CD4-positive, alpha-beta T cell treated with Interleukin-21 for 1 hour (primary cell): ENCODE data around the gene NTM.

Experiments
- DNase-seq: peaks from one replicate; pipeline ENCODE4 v3.0.0-alpha.2; 2020

The NTM gene

DNA sequence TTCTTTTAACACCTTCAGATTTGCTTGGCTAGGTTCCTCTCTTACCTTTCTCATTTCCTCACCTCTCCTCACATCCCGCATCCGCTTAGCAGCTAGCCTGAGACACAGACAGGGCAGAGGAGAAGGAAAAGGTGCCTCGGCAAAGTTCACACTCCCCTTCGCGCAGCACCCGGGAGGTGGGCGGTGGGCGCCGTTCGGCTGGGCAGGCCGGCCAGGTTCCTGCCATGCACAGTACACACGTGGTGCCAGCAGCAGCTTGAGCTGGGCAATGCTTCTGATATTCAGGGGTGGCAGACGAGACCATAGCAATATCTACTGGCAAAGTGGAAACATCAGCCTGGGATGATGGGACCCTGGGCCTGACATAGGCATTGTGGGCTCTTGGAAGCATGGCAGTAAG, 3.3 kb downstream of the NTM start:
- no peak for DNase-seq

DNA sequence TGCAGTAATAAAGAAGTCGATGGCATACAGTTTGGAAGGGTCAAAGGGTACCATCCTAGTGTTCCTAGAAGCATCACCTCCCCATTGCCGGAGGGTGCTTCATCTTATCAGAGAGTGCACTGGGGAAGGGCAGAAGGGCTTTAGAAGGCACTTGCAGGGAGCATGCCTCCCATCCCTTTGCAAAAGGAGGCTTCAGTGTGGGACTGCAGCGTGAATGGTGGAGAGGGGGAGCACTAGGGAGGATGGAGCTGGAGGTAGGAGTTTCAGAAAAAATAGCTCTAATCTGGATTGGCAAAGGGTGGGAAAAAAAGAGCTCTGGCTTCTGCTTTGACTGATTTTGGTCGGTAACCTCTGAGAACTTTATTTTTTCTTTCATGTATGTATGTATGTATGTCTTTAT, 5.0 kb downstream of the NTM start:
- DNase-seq: no peak

DNA sequence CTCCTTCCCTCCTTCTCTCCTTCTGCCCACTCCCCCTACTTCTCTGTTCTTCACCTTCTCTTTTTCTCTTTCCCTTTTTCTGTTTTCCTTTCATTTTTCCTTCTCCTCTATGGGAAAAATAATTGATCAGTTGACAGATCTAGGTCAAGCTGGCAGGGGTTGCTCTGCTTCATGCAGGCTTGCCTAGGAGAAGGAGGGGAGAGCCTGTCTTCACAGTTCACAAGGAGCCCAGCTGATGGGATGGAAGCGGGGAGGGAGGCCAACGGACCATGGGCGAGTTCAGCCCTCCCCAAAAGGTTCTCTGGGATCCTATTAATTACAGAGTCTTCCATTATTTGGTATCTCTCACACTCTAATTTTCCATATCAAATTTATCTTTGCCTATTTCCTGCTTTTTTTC, 5.5 kb downstream of the NTM start:
- no peak for DNase-seq

DNA sequence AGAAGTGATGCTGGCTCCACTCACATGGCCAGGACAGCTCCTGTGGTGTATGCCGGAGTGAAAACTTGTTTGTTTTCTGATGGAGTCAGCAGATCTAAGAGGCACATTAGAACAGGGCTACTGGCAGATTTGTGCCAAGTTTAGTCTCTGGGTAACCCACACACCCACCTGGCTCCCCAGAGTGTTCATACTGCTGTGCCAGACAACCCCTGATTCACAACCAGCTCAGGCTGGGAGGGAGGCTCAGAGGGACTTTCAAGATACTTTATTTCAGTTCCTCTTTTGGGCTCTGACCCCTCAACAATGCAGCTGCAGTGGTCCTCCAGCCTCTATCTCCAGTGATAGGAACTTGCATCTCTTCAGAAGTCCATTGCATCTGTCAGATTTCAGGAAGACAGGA, 8.5 kb downstream of the NTM start:
- no peak for DNase-seq

DNA sequence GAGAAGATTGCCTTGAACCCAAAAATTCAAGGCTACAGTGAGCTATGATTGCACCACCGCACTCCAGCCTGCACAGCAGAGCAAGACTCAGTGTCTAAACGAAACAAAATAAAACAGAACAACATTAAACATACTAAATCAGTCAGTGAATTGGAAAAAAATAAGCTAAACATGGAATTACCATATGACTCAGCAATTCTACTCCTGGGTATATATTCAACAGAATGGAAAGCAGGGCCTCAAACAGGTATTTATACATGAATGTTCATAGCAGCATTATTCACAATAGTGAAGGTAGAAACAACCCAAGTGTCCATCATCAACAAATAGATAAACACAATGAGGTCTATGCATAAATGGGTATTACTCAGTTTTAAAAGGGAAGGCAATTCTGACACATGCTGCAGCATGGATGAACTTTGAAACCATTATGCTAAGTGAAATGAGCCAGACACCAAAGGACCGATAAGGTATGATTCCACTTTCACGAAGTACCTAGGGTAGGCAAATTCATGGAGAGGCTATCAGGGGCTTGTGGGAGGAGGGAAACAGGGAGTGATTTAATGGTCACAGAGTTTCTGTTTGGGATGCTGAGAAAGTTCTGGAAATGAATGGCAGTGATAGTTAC, 15.5 kb downstream of the NTM start:
- DNase-seq: no peak

DNA sequence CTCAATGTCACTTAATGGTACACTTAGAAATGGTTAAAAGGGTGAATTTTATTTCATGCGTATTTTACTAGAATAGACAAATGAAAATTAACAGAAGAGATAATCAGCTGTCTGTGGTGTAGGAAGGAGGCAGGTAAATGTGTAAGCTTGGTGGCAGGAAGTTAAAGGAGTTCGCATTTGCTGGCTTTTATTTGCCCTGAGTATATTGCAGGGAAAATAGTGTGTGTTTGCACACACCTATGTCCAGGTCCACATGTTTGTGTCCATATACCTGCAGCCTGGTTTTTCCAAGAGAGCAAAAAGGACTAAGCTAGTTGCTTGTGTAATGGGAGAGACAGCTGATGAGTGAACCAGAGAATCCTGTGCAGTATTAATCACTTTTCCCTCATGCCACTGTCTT, 16.0 kb downstream of the NTM start:
- DNase-seq: no peak

DNA sequence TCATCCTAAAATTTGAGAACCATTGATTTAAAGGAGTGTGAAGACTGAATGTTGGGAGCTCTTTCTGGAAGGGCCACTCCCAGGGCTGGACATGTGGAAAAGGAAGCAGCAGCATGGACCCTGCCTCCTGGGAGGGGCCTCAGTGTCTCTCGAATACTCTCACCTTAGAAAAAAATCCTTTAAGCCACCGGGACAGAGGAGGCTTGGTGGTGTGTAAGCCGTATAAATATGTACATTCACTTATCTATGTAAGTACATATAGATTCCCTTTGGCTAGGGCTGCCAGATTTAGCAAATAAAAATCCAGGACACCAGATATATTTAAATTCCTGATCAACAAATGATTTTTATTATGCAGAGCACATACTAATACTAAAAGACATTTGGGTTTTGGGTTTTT, 17.6 kb downstream of the NTM start:
- no peak for DNase-seq

DNA sequence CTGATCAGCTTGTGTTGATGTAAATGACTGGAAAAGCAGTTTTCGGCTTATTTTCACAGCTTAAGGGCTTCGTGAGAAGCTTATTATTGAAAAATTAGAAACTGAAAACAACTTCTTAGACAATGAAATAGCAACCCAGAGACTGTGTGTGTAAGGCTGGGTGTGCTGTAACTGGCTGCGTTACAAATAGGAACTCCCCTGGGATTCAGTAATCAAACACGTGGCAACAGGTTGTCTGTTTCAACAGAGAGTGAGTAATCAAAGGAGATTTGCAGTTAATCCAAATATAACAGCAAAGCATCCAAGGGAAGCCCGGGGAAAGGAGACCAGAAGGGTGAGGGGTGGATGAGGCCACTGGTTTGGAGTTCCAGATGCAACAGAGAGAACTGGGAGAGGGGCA, 19.2 kb downstream of the NTM start:
- no peak for DNase-seq

DNA sequence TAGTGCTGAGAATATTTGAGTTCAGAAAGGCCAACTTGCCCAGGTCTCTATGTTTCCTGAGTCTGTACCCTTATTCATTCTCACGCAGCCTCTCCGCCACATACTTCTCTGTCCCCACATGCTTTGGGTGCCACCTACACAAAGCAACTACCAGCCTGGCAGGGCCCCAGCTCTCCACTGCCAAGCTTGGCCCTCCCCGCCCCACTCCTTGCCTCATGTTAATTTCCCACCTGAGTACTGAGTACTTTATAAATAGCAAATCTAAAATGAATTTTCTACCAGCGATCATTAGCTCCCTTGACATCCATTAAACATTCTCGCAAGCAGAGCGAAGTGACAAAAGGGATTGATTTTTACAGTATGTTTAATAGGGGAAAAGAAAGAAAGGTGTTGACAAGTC, 20.8 kb downstream of the NTM start:
- DNase-seq: no peak

DNA sequence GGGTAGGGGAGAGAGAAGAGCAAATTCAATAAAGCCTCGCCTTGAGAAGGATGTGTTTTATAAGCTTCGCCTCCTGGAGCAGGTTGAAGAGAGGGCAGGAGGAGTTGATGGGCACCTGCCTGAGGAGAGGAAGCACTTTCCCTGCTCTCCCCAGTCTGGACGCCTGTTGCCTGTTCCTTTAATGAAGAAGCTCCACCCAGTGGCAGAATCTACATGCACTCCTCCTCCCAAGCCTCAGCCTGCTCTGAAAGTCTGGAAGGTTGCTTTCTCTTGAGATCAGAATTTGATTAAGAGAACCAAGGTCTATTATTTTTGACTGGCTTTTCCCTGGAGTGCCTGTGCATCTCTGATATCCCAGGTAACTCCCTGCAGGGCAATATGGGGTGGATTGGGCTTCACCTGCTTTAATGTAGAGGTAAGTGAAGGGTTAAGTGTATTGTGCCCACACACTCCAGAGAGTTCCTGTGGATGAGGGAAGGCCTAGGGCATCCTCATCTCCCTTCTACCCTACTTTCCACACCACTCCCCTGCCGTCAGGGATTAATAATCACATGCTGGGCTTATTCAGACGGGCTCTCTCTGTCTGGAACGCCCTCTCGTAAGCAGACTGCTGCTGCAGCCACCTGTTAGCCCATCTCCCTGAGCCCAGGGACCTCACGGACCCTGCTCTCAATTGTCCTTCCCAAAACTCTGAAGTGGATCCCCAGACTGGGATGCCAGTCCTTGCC, 22.3 kb downstream of the NTM start:
- DNase-seq: no peak

DNA sequence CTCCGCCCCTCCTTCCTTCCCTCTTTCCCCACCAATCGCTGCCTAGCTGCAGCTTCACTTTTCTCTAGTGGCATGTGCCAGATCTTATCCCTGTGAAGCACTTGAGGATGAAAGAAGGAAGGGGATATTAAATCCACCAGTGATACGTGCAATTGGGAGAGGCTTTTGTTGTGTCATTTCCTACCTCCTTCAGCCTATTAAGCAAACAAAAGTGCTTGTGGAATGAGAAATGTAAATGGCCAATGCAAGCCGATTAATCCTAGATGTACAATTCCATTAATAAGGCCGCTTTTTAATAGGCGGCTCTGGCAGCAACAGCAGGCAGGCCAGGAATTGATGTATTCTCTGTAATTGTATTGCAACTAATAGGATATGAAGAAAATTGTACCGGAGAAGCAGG, 23.3 kb downstream of the NTM start:
- no peak for DNase-seq

DNA sequence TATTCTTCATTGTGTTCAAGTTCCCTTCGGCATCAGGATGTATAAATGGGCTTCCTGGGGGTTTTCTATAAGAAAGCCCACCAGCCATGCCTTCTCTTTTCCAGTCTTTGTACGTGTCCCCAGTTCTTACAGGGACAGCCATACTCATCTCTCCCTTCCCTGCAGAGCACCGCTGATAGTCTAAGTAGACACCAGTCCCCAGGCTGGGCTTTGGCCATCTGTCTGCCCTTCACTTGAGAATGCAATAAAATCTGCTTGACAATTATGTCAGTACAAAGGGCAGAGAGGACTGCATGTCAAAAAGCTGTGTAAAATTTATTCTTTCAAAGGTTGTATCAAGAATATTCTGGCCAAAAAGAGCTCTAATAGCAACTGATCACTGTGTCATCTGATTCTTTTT, 27.3 kb downstream of the NTM start:
- DNase-seq: no peak

DNA sequence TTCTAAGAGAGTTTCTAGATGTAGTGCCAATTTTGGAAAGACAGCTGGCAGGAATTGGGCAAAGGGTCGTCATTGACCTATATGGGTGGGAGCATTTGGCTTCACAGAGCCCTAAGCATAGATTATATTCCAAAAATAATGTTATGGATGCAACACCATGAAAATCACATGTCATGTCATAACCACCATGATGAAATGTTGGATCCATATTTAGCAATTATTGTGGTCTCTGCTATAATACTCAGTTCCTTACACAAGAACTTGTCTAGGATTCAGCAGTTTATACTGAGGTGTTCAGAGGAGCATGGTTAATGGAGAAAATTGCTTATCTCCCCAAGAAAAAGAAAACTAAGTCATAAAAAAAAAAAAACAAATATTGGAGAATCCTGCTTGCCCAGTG, 31.6 kb downstream of the NTM start:
- no peak for DNase-seq

DNA sequence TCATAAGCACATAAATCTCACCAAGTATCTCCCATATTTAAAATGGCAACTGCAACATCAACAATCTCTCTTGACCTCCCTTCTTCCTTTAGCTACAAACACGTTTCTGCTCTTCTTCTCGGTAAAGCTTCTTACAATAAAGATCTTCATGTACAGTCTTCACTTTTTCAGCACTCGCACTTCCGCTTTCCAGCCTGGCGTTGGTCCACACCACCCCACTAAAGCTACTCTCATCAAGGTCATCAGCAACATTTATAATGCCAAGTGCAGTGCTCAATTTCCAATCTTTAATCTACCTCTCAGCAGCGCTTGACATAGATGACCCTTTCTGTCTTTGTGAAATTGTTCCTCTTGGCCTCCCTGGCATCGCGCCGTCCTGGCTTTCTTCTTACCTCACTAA, 33.6 kb downstream of the NTM start:
- no peak for DNase-seq

DNA sequence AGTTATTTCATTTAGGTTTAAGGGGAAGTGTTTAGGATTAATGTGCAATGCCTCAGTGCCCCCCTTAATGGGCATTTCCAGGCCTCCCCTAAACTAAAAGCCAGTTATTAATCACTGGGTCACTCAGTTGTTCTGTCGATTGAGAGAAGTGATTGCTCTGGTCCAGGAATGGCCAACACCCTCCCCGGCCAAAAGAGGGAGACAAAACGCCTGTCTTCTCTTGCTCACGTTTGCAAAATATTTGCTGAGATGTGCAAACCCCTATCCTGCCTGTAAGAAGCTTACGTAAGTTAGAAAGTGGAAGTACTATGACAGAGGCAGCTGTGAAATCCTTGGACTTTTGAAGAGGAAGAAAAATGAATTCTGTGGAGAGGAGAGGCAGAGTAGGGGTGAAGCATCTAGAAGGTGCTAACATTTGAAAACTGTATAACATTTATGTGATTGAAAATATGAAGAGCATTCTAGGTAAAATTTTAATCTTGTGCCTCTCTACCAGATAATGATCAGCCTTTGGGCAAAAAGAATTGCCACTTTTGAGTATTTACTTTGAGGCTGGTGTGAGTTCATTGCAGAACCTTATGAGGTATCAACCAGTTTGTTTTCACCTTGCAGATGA, 37.7 kb downstream of the NTM start:
- no peak for DNase-seq

DNA sequence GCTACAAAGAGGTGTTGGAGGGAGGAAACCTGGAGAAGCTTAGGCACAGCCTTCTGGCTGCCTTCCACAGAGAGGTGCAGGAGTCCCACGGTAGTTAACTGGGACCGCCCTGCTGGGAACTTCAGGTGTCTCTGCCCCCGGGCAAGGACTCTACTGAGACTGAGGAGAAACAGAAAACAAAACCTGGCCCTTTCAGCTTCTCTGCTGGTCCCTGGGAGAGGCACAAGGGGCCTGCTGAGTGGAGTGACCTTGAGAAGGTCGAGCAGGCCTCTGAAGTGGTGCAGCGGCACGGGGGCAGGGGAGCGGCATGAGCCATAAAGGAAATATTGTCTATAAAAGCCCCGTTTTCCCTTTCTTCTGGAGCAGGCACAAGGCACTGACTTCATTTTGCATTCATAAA, 38.9 kb downstream of the NTM start:
- DNase-seq: no peak

DNA sequence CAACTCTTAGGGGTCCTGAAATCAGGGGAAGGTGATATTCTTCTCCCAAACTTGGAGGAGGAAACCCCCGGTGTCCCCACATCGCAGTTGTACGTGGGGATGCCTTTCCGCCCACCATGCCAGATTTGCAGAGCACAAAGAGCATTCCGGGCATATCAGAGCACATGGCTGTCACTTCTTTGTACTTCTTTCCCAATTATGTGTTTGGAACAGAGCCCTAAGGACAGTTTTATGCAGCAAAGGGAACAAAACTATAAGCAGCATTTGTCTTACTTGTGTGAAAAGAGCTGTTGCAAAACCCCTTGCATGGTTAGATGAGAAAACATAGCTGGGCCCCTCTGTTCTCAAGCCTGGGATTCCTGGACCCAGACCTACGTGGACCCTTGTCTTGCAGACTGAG, 41.2 kb downstream of the NTM start:
- no peak for DNase-seq

DNA sequence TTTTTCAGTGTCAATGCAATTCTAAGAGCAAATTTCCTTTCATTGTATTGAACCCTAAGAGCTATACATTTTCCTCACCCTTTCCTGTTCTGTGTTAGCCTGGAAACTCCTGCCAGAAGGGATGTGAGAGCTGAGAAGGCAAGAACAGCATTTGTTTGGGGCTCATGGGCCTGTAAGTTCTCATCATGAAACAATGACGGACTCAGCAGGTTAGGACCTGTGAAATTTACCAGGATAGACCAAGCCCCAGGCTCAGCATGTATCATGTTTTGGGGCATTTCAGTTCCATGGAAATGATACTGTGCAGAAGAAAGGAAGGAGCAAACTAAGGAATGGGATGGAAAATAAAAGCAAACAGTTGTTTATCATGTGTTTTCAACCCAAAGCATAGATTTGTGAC, 41.6 kb downstream of the NTM start:
- DNase-seq: no peak

DNA sequence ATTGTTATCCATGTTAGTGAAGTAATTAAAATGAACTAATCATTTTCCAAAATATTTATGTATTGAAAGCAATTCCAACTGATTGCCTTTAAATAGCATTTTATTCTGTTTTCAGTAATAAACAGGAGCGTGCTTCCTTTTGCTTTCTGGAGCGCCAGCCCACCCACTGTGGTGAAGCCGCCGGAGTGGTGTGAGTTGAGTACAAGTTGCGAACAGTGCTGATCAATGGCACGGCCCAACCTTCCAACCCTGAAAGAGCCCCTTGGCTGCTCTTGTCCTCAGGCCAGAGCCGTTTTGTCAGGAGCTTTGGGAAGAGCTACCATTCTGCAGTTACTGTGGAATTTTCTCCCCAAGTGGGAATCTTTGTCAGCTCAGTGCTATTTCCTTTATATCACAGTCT, 42.8 kb downstream of the NTM start:
- no peak for DNase-seq

DNA sequence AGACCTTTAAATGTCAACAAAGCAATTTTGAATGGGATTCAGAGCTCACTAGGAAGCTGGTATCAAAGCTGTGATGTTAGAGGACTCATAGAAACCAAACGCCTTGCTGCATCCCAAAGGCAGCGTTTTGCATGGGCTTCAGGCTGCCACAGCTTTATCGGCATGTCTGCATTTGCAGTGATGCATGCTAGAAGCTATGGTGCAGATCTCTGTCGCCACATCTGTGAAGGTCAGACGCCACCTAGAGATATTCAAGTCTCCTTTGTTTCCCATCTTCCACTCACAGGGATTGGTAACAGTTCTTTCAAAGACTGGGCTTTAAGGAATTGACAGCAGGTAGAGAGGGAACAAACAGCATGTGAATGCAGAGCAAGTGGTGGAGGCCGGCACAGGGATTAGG, 47.8 kb downstream of the NTM start:
- DNase-seq: no peak

DNA sequence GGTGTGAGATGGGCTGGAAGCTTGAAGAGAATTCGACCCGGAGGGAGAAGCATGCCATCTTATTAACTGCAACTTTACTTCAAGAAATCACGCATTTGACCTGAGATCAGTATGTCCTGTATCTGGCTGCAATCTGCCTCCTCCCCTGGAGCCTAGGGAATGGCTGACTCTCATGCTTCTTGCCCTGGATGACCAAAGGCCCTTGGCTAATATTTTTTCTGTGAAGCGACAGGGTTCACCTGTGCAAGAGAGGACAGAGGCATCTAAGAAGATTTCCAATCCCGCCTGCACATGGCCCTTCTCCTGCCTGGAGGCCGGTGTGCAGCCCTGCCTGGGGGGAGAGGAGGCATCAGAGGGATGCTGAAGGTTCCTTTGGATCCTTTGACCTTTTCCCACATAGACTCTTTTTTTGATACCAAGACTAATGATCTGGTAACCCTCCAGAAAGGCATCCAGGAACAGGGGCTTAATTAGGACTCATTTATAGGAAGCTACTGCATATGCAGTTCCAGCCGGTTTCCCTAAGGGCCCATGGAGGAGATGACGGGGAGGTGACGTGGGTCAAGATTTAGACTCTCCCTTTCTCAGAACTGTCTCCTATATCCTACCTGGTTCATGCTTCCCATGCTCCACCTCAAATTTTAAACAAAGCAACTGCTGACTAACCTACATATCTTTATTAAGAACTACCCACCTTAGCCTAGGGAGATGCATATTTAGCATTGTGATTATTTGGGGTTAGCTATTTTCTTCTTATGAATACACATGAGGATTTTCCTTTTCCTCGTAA, 50.8 kb downstream of the NTM start:
- no peak for DNase-seq

DNA sequence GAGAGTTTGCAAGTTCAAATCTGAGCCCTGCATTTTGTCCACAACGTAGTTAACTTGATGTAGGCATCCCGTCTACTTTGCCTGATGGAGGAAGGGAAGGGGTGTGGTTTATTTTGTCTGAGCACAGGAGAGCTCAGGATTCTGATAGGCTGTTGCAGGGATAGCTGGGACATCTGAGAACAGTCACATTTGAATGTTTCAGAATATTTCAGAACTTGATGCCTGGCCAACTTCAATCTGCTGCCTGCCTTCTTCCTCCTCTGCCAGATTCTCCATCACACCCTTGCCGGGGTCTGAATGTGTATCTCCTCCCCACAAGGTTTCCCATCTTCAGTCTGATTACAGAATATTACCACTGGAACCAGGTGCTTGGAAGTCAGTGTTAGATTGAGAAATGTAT, 51.6 kb downstream of the NTM start:
- no peak for DNase-seq

DNA sequence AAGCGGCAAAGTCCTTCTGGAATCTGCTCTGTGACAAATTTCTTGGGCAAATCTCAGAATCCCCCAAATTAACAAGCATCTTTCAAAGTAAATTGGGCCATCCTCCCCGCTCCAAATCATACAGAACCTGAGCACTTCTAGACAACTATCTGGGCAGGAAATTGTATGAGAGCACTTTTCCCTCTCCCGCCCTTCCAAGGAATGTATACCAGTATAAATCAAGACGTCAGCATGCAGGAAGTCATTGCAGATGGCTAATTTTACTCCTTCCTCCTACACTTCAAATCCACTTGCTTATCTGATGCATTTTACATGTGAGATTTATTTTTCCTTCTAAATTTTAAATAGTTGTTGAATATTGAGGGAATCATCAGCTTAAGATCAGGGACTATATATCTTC, 52.1 kb downstream of the NTM start:
- DNase-seq: no peak

DNA sequence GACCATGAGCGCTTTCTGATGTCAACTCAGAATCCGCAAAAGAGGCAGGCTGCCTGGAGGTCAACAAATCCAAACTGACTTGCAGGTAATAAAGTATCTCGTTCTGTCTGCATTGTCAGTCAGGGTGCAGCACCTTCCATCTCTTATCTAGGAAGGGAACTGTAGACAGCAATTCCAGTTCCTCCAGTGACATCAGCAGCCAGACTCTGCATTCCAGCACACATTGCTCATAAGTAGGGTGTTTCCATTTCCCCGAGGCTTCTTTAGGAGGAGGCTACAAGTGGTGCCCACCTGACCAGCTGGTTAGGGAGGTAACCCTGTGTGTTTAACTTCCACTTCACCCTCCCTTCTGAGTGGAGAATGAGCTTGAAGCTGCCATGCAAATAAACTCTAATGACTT, 53.3 kb downstream of the NTM start:
- DNase-seq: no peak
